Neuronal stem cell (in vitro differentiated cells): ENCODE data around the gene ARMC2.

Experiments used
- DNase-seq: peaks from one replicate; pipeline ENCODE4 v3.0.0-alpha.2; 2013; ENCODE audit warnings: low spot score
- H2AFZ ChIP-seq: one replicate; pipeline ENCODE4 v1.6.1; 2013; ENCODE audit warnings: mild to moderate bottlenecking, low read length, inconsistent platforms
- H2AK5ac ChIP-seq: 2 replicates; pipeline ENCODE4 v1.6.1; 2013; ENCODE audit warnings: low read depth, mild to moderate bottlenecking, inconsistent platforms, low read length, moderate library complexity, mixed read lengths
- H2BK120ac ChIP-seq: 2 replicates; pipeline ENCODE4 v1.6.1; 2013; ENCODE audit warnings: low read depth, mild to moderate bottlenecking, inconsistent platforms, low read length, moderate library complexity, mixed read lengths
- H2BK12ac ChIP-seq: one replicate; pipeline ENCODE4 v1.6.1; 2013; ENCODE audit warnings: low read length, inconsistent platforms
- H2BK15ac ChIP-seq: 2 replicates; pipeline ENCODE4 v1.6.1; 2013; ENCODE audit warnings: mild to moderate bottlenecking, low read length, inconsistent platforms, mixed read lengths
- H2BK5ac ChIP-seq: one replicate; pipeline ENCODE4 v1.6.1; 2013; ENCODE audit warnings: inconsistent platforms, mild to moderate bottlenecking, low read length, moderate library complexity
- H3K14ac ChIP-seq: one replicate; pipeline ENCODE4 v1.6.1; 2013; ENCODE audit warnings: low read length, inconsistent platforms
- H3K18ac ChIP-seq: 2 replicates; pipeline ENCODE4 v1.6.1; 2013; ENCODE audit warnings: low read length, inconsistent platforms
- H3K23ac ChIP-seq: 2 replicates; pipeline ENCODE4 v1.6.1; 2013; ENCODE audit warnings: low read depth, mild to moderate bottlenecking, mixed read lengths, low read length, inconsistent platforms; ENCODE audit not compliant: poor library complexity
- H3K27ac ChIP-seq: replicated peaks from 3 replicates; pipeline ENCODE4 v1.5.1; 2013; ENCODE audit warnings: low read length, inconsistent platforms
- H3K27me3 ChIP-seq, 3 experiments: 2 replicates each; pipeline ENCODE4 v1.6.1; 2013; ENCODE audit warnings: low read length in 3 of 3, mild to moderate bottlenecking in 2 of 3, inconsistent platforms in 1 of 3, low read depth in 1 of 3, mixed read lengths in 1 of 3, moderate library complexity in 1 of 3; ENCODE audit not compliant: control insufficient read depth in 3 of 3, insufficient read depth in 3 of 3
- H3K36me3 ChIP-seq, 2 donors: replicated peaks in 1 of 2; 2 replicates each; pipeline ENCODE4 v1.6.1; 2013; ENCODE audit warnings: low read length in 2 of 2; ENCODE audit not compliant: control insufficient read depth in 2 of 2, insufficient read depth in 2 of 2
- H3K4ac ChIP-seq: 2 replicates; pipeline ENCODE4 v1.6.1; 2013; ENCODE audit warnings: inconsistent platforms, mild to moderate bottlenecking, low read length, moderate library complexity
- H3K4me1 ChIP-seq, 2 donors: 1 replicate in 1 of 2; 2 replicates in 1 of 2; pipeline ENCODE4 v1.6.1; 2013; ENCODE audit warnings: low read length in 2 of 2, low read depth in 1 of 2; ENCODE audit not compliant: control insufficient read depth in 2 of 2, insufficient read depth in 1 of 2
- H3K4me2 ChIP-seq: one replicate; pipeline ENCODE4 v1.6.1; 2013; ENCODE audit warnings: mild to moderate bottlenecking, low read length, inconsistent platforms; ENCODE audit not compliant: insufficient read depth, poor library complexity, severe bottlenecking
- H3K4me3 ChIP-seq, 2 donors: 2 replicates each; pipeline ENCODE4 v1.5.1; 2013; ENCODE audit warnings: low read length in 2 of 2, mild to moderate bottlenecking in 2 of 2, inconsistent platforms in 1 of 2, moderate library complexity in 1 of 2
- H3K79me1 ChIP-seq: one replicate; pipeline ENCODE4 v1.6.1; 2013; ENCODE audit warnings: low read depth, mild to moderate bottlenecking, inconsistent platforms, low read length, moderate library complexity
- H3K9ac ChIP-seq: one replicate; pipeline ENCODE4 v1.6.1; 2013; ENCODE audit warnings: mild to moderate bottlenecking, low read depth, low read length, inconsistent platforms; ENCODE audit not compliant: poor library complexity
- H3K9me3 ChIP-seq, 2 donors: replicated peaks in 1 of 2; 2 replicates each; pipeline versions ENCODE3 to v1.6.1; 2013; ENCODE audit warnings: low read length in 2 of 2, mild to moderate bottlenecking in 2 of 2, inconsistent platforms in 1 of 2, low read depth in 1 of 2, mixed read lengths in 1 of 2, moderate library complexity in 1 of 2; ENCODE audit not compliant: control insufficient read depth in 2 of 2, insufficient read depth in 1 of 2
- H4K8ac ChIP-seq: one replicate; pipeline ENCODE4 v1.6.1; 2013; ENCODE audit warnings: low read depth, mild to moderate bottlenecking, inconsistent platforms, low read length, moderate library complexity
- H4K91ac ChIP-seq: one replicate; pipeline ENCODE4 v1.6.1; 2013; ENCODE audit warnings: low read length, low read depth, mild to moderate bottlenecking, inconsistent platforms; ENCODE audit not compliant: poor library complexity
- WGBS, 2 donors: extraction: QIAGEN DNeasy Blood & Tissue Kit; methylation state at CpG; one replicate each; pipeline ENCODE4 v1.1.7; 2013; ENCODE audit warnings: missing lambda C conversion rate in 2 of 2, mixed read lengths in 1 of 2; ENCODE audit not compliant: insufficient read length in 2 of 2, insufficient replicate concordance in 1 of 2; ENCODE audit errors: extremely low coverage in 2 of 2; 5-methylcytosine and 5-hydroxymethylcytosine counted together

The ARMC2 gene

DNA sequence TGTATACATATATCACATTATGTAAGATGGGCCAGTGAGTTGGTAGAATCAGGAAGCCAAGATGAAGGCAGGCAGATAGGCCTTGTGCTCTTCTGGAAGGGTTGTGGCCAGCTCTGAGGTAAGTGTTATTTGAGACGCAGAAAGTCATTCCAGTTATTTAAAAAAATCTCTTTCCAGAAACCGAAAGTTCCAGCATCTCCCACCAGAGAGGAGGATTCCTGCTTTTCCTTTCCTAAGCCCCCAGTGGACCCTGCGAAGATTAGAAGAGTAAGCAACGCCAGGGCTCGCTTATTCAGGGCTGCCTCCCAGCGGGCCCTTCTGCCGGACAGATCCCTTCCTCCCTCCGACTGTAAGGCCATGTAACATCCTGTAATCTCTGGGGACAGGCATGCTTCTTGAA, 20.4 kb downstream of the ARMC2 start:
- Histone ChIP-seq H3K9ac (no peak overlapping the region), H2BK5ac (no peak overlapping the region), H4K91ac (no peak overlapping the region), H3K36me3 (peaks cover 0 to 2% of the 10 kb centered on the region in 2 donors), H3K18ac (no peak overlapping the region), H3K27me3 (no peaks in the 10 kb centered on the region), H3K4me1 (peaks cover 3 to 18% of the 10 kb centered on the region in 2 donors), H3K4me2 (no peak overlapping the region), H3K4me3 (no peak overlapping the region), H3K9me3 (no peaks in the 10 kb centered on the region), H3K4ac (no peak overlapping the region), H3K27ac (no peak overlapping the region), H4K8ac (no peak overlapping the region), H3K79me1 (no peaks in the 10 kb centered on the region), H2BK15ac (no peak overlapping the region), H2AFZ (no peak overlapping the region), H2BK120ac (no peak overlapping the region), H2AK5ac (no peak overlapping the region), H3K14ac (no peak overlapping the region), H3K23ac (no peak overlapping the region), H2BK12ac (no peak overlapping the region)
- no peak for DNase-seq
- no CpG with 5 or more reads among the region's 8 CpGs for WGBS, 2 donors

DNA sequence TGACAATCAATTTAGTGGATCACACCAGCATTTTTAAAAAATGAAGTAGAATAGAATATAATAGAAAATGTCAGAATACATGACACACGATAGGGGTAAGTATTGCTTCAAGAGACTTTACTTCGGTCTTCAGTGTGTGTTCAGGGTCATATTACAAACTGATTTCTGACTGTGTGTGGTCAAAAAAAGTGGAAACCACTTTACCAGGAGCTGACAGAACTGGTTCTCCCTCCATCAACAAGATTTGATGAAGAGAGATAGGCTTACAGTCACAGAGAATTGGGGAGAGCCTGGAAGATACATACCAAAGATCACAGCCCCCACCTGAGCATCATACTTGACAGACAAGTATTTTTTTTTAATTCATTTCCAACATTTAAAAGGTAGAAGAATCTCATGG, 21.7 kb downstream of the ARMC2 start:
- Histone ChIP-seq H2AFZ (no peak overlapping the region), H3K4me1 (peaks cover 3 to 18% of the 10 kb centered on the region in 2 donors), H3K4me3 (no peak overlapping the region), H3K79me1 (no peaks in the 10 kb centered on the region), H4K91ac (no peak overlapping the region), H2BK12ac (no peak overlapping the region), H2BK5ac (no peak overlapping the region), H2BK15ac (no peak overlapping the region), H3K27ac (no peak overlapping the region), H3K9me3 (no peaks in the 10 kb centered on the region), H3K4ac (no peak overlapping the region), H4K8ac (no peak overlapping the region), H3K18ac (no peak overlapping the region), H3K36me3 (peaks cover 0 to 2% of the 10 kb centered on the region in 2 donors), H3K4me2 (no peak overlapping the region), H2BK120ac (no peak overlapping the region), H2AK5ac (no peak overlapping the region), H3K9ac (no peak overlapping the region), H3K23ac (no peak overlapping the region), H3K27me3 (no peaks in the 10 kb centered on the region), H3K14ac (no peak overlapping the region)
- DNase-seq: no peak
- WGBS, 2 donors: no CpG with 5 or more reads among the region's 2 CpGs

DNA sequence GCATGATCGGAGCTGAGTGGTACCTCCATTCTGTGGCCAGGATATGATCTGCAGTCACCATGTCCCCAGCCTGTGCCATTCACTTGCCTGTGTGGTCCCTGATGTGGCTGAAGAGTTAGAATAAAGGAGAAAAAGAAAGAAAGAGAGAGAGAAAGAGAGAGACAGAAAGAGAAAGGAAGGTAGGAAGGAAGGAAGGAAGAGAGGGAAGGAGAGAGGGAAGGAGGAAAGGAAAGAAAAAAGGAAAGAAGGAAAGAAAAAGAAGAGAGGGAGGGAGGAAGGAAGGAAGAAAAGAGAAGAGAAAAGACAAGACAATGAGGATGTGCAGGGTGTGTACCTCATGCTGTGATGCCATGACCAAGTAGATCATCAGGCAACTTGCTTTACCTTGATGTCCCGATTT, 22.1 kb downstream of the ARMC2 start:
- WGBS, 2 donors: no CpG with 5 or more reads among the region's 2 CpGs
- H2AK5ac ChIP-seq: no peak overlapping the region
- no peak overlapping the region for H2BK15ac ChIP-seq
- peaks cover 3 to 18% of the 10 kb centered on the region in 2 donors for H3K4me1 ChIP-seq
- no peak overlapping the region for H2AFZ ChIP-seq
- H2BK120ac ChIP-seq: no peak overlapping the region
- H3K4me2 ChIP-seq: no peak overlapping the region
- H3K9ac ChIP-seq: no peak overlapping the region
- H3K79me1 ChIP-seq: no peaks in the 10 kb centered on the region
- no peak overlapping the region for H3K14ac ChIP-seq
- no peak overlapping the region for H3K4me3 ChIP-seq
- no peak overlapping the region for H3K23ac ChIP-seq
- H3K4ac ChIP-seq: no peak overlapping the region
- no peak overlapping the region for H4K8ac ChIP-seq
- no peak overlapping the region for H2BK5ac ChIP-seq
- H3K27ac ChIP-seq: no peak overlapping the region
- peaks cover 0 to 2% of the 10 kb centered on the region in 2 donors for H3K36me3 ChIP-seq
- no peak overlapping the region for H4K91ac ChIP-seq
- H2BK12ac ChIP-seq: no peak overlapping the region
- no peaks in the 10 kb centered on the region for H3K9me3 ChIP-seq
- H3K18ac ChIP-seq: no peak overlapping the region
- no peaks in the 10 kb centered on the region for H3K27me3 ChIP-seq
- no peak for DNase-seq

DNA sequence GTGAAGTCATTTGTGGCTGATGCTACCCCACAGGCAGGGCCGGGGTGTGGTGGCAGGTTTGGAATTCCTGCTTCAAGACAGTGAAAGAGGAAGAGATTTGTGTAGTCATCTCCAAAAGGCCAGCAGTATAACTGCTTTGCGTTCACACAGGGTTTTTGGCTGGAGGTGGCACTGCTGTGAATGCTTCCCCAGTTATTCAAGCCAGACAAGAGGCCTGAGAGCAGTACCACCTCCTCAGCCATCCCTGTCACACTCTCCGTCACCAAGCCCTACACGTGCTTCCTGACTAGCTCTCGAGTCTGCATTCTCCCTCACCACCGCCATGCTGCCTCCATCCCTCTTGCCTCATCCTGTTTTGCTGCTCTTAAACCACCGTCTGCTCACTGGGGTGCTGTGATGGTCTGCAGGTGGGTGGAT, 23.9 kb downstream of the ARMC2 start:
- Histone ChIP-seq H2BK12ac (peak overlapping the region; percentile 28), H3K36me3 (peaks cover 0 to 2% of the 10 kb centered on the region in 2 donors), H3K9me3 (no peaks in the 10 kb centered on the region), H2AFZ (no peak overlapping the region), H3K4me2 (no peak overlapping the region), H3K4ac (peak overlapping the region; percentile 90), H2BK5ac (no peak overlapping the region), H3K27me3 (no peaks in the 10 kb centered on the region), H2AK5ac (peak overlapping the region; percentile 61), H3K14ac (no peak overlapping the region), H4K91ac (no peak overlapping the region), H3K27ac (peak overlapping the region; percentile 6), H2BK120ac (no peak overlapping the region), H2BK15ac (no peak overlapping the region), H3K9ac (no peak overlapping the region), H4K8ac (no peak overlapping the region), H3K79me1 (no peaks in the 10 kb centered on the region), H3K4me3 (no peak overlapping the region), H3K4me1 (peaks cover 3 to 18% of the 10 kb centered on the region in 2 donors), H3K23ac (no peak overlapping the region), H3K18ac (peak overlapping the region; percentile 73)
- WGBS, 2 donors: no CpG with 5 or more reads among the region's 7 CpGs
- DNase-seq: peak; percentile 23
